ENCODE measurements around the gene IPO9.
A peak's percentile ranks its signal among the peaks of the same experiment; 100 is the strongest.

The IPO9 gene

DNA sequence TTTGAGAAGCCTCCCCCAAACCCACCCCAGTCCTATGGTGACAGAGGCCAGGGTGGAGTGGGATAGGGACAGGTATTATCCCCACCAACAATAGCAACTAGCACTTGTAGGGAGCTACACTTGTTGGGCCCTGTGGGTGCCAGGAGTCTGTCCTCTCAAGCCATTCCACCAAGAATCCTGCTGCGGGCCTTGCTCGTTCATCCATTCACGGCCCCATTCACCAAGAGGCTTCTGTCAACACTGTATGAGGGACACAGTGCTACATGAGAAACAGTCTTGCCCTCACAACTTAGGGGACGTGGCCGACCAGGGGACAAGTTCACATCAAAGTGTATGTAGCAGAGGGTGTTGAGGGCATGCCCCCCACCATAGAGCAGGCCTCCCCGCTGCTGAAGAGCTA lies 78.7 kb downstream of the IPO9 start:
- no peak for DNase-seq

DNA sequence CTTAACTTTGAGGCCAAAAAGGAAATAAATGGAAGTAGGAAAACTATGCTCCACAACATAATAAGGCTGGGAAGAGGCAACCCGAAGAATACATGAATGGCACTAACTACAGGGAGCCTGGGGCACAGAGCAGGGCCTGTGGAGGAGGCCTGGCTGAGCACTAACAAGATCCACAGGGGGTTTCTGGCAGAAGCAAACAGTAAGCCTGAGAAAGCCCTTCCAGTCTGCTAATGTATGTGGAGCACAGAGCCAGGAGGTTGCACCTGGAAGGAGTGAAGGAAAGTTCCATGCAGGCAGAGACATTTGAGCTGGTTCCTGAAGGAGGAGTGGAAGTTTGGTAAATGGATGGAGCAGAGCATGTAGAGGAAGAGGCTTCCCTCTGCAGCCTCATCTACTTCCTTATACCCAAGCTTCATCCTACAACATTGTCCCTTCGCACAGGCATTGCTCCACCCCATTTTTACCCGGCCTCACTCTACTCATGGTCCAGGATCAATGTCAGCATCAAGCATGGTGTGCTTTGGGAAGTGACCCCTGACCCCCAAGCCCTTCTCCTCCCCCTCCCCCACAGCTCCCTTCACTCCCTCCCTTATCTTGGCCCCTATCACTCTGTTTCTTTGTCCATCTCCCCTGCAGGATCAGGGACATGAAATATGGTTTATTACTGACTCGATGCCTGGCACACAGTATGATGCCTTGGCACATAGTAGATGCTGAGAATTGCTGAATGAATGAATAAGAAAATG lies 83.0 kb downstream of the IPO9 start:
- DNase-seq: no peak

DNA sequence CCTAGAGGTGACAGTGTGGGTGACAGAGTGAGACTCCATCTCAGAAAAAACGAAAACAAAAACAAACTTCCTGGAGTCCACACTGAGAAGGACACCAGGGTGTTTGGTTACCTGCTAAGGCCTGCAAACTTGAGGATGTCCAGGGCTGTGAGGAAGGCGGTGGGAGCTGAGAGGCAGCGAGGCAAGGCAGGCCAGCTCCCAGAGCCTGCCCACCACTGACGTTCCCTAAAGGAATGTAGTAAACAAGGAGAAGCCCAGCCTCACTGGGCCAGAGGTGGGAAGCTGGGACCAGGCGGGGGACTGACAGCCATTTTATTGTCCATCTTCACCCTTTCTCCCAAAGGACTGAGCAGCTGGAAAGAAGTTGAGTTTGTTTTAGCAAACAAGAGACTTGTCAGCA lies 83.9 kb downstream of the IPO9 start:
- no peak for DNase-seq

DNA sequence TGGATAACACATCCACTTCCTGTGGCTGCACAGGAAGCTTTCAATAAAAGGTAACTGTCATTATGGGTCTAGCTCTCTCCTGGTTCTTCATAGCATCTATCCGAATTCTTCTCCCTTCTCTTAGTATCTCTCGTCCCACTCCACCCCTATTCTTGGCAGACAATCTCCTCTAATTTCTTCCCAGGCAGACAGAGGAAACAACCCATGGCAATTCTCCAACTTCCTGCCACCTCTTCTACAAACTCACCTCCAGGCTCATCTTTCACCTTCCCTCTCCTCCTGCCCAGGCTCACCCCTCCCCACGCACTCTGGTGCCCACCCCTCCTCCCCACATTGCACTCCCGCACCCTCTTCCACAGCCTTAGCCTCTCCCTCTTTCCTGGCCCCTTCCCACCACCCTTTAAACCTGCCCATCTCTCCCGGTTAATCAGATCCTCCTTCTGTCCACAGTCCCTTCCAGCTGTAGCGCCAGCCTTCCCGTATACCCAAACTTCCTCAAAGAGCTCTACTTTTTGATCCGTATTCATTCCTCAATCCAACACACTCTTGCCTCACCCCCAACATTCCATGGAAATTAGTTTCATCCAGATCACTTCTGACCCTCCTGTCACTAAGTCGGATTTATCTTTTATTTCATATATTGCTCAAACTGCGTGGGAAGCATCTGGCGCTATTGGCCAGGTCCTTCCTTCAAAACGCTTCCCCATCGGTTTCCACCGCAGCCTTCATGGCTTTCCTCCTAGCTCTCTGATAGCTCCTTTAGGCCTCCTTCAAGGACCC lies 85.7 kb downstream of the IPO9 start:
- DNase-seq: no peak

DNA sequence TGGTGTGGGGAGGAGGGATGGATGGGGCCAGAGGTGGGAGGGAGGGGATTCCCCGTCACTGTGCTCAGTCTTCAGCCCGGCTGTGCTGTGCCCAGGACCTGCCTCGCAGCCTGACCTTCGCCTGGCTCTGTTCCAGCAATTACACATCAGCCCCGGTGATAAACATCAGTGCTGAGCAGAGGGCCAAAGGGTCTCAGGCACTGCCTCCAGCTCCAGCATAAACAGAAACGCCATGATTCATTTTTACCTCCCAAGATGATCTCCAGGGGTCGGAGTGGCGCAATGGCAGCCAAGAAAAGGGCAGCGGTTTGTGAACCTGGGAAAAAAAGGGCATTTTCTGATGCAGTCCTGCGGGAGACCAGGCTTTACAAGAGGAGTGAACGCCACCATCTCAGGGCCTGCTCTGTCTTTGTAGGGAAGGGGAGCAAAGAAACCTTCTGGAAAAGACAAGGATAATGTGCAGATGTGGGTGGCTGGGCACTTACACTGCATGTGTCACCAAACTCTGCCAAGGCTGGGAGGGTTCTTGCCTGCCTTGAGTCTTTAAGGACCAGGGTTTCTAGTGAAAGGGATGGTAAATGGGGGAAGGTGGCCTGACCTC lies 87.8 kb downstream of the IPO9 start:
- peak; percentile 51 for DNase-seq

DNA sequence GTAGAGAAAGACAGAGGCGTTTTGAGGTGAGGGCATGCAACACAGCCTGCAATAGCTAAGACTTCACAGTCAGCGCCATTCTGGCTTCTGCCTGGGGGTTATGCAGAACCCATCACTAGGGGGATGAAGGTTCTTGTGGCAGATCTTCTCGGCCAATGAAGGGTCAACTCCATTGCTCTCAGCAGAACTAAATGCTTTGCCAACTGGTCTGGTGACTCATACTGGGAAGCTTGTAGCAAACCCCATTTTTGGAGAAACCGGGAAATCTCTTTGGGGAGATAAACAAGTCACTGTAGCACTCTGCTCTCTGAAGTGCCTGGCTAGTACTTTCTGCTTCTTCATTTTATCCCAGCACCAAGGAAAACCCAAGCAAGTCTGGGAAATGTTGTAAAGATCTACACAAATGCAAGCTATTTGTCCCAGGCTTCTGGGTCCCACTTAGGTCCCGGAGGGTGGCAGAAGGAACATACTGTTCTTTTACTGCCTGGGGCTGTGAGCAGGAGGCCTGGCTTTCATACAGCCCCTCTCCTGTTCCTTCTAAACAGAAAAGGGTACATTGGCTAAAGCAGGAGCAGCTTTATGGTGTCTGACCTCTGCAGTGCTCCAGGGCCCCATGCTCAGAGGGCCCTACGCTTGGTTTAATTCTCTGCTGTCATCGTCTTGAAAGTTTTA lies 88.5 kb downstream of the IPO9 start:
- no peak for DNase-seq

DNA sequence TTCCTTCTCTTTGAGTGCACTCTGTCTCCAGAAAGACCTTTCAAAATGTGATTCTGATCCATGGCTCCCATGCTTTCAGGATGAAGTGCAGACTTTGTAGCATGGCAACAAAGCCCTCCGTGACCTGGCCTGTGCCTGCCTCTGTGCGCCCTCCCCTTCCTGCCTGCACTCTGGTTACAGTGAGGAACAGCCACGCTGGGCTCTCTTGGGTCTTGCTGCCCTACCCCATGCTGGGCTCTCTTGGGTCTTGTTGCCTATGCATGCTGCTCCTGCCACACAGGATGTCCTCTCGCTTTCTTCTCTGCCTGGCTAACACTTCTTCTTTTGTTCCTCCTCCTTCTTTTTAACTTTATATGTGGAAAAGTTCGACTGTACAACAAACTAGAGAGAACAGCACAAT lies 89.4 kb downstream of the IPO9 start:
- DNase-seq: no peak

DNA sequence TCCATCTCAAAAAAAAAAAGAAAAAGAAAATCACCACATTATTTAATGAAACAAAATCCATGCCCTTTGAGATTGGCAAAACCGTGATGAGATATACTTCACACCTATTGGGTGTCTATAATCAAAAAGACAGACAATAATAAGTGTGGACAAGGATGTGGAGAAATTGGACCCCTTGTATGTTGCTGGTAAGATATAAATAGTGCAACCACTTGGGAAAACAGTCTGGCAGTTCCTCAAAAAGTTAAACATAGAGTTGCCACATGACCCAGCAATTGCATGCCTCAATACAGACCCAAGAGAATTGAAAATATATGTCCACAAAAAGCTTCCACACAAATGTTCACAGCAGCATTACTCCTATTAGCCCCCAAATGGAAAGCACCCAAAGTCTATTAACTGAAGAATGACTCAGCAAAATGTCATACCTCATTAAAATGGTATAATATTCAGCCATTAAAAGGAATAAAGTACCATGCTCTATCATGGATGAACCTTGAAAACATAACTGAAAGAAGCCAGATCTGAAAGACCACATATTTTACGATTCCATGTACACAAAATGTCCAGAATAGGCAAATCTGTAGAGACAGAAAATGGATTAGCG lies 93.1 kb downstream of the IPO9 start:
- DNase-seq: no peak

DNA sequence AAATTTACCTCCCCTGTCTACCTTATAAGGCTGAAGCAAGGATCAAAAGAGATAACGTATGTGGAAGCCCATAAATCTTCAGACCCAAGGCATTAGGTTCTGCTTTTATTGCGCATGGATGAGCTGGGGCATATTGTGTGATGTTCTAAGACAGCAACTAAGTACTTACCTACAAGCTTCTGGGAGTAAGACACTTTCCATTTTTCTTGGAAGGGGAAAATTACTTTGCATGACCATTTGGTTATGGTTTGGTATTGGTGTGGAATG lies 96.3 kb downstream of the IPO9 start:
- no peak for DNase-seq

DNA sequence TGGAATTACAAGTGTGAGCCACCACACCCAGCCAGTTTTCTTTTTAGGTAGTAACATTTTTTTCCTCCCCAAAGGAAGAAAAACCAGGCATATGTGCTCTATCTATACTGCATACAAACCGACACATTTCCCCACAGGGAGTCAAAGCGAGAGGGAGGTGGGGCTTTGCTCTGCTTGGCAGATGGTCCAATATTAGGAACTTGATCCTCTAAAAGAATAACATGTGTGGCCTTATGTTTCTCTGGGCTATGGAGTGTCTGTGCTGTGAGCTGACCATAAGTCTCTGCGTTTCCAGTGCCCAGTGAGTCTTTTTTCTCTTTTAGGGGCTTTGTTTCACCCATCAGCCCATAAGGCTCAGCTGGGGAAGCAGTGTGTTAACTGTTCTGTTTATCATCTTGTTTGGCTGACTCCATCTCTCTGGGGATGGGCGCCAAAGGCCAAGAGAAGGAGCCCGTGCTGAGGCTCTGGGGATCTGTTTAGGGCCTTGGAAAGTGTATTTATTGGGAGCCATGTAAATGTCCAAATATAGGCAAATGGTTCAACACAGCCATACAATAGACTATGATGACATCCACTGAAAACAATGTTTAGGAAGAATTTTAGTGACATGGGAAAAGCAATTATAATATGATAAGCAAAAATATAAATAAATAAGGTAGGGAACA lies 97.2 kb downstream of the IPO9 start:
- no peak for DNase-seq

DNA sequence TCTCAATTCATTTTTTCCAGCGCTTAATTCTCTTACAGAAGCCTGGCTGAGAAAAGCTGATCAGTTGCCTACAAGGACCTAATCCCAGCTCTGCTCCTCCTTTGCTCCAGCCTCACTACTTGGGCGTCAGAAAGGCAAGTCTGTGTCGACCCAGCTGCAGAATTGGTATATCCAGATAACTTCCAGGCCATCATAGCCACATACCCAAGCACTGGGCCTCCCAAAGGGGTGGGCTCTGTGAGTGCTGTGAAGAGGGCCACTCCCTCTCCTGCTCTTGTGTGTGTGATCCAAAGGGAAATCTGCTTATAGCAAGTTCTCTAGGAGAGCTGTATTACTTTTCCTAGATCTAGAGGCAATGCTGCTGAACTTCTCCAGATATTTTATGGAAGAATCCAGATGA lies 99.3 kb downstream of the IPO9 start:
- no peak for DNase-seq

DNA sequence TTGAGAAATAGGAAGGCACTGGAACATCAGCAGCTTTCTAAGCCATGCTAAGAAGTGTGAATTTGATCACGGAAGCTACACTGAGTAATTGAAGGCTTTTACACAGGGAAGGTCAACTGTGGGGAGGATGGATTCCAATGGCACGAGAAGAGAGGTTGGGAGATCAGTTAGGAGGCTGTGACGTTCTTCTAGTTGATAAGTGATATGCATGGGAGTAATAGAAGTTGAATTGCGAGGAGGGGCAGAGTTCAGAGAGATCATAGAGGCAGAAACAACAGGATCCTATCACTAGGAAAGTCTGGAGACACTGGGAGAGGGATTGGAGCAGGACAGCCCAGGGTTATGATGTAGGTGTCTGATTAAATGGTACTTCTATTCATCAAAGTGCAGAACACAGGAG lies 101.2 kb downstream of the IPO9 start:
- no peak for DNase-seq

DNA sequence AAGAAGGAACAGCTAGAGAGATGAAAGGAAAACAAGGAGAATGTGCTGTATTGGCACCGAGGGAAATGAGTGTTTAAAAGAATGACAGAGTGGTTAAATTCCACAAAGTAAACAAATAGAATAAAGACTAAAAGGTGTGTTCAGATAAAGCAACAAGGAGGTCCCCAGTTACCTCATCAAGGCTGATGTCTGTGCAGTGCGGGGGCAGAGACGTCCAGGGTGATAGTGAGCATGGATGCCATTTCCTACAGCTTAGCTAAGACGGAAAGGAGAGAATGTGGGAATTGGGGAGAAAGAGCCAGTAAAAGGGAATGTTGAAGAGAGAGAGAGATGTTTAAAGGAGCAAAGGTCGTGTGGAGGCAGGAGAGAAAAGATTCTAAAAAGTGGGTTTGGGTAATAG lies 101.8 kb downstream of the IPO9 start:
- DNase-seq: no peak

Data from retina (tissue), 1 donor.